NCI-H1105 treated with DMSO at 0.1 percent for 48 hours (cell line): ENCODE measurements around the gene TMEM266.

Experiments
- DNase-seq: peaks from one replicate; lab custom pipeline; 2025; lab: John Stamatoyannopoulos, UW

TMEM266 gene

DNA sequence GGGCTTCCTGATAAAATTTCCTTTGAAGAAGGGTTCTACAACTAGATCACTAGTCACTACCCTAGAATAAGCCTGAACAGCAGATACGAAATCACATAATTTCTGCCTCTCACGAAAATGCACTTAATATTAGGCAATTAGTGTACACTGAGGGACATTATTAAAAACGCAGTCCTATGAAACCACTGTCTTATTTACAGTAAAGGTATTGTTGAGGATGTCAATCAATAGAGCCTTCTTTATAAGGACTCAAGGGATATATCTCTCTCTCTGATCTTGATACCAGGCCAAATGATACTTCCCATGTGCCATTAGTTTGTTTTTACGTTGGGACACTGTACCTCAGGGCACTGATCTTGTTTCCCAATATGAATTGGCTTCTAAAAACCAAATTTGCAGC lies 191.9 kb downstream of the TMEM266 start:
- no peak for DNase-seq

DNA sequence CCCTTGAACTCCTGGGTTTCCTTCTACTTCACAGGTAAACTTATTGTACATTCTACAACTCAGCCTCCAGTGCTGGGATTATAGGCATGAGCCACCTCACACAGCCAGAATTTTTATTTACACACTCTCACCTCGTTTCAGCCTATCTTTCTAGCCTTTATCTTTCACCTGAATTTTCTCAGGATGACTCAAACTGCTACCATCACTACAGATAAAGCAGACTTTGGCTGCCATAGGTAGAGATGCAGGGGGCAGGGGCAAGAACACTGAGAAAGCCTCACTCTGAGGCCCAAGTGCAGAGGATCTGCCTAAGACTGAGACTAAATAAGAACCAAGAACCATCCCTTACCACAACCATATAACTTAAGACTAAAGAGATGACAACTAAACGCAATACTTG lies 192.5 kb downstream of the TMEM266 start:
- DNase-seq = no peak

DNA sequence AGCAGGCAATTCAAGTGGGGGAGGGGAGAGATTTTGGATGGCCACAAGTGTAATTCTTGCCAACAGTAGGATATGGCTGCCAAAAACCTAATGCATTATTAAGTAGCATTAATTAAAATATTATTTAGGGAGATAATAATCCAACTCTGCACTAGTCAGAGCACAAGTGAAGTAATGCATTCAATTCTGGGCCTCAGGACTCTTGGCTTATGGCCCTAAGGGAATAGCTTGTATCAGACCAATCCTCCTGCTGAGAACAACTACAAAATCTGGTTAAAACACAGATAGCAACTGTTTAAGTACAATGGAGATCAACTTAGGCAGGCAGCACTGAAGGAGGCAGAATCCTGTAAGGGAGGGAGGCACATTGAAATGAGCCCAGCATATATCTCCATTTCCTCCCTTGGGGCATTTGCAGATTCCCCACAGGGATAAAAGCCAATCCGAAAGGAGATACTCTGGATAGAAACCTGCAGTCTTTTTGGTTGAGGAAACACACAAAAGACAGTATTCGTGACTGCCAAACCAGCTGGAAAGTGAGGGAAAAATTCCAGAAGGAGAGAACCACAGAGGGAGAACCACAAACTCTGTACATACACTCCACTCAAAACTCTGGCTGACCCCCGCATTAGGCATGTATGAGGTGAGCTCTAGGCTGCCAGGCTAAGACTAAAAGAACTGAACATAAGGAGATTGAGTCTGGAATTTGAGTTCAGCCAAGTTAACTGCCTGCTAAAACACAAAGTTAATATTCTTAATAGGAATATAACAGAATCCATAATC lies 194.1 kb downstream of the TMEM266 start:
- DNase-seq = peak; percentile 67
